Measurements from ENCODE around the gene FAT4.
A peak's percentile ranks its signal among the peaks of the same experiment; 100 is the strongest.

The FAT4 gene

GRCh38 chr4:125314676-125315575, at the start of gene FAT4:
Gene FAT4 (plus strand): TSS chr4:125314955. CDS start chr4:125316412, 1,457 bp downstream.
- peak; percentile 81 for DNase-seq (ENCODE audit: insufficient read length, low spot score)
- peak; percentile 90 for FAIRE-seq

GRCh38 chr4:125265846-125266245, 48.9 kb upstream of the FAT4 start:
- FAIRE-seq (no peak), DNase-seq (ENCODE audit: insufficient read length, low spot score) (no peak)

GRCh38 chr4:125266901-125267604, 47.7 kb upstream of the FAT4 start:
- FAIRE-seq, result no peak
- peak; percentile 20 for DNase-seq (ENCODE audit: insufficient read length, low spot score)

- DNase-seq (ENCODE audit: insufficient read length, low spot score) (no peak), FAIRE-seq (no peak)
These were observed 47.1 kb upstream of the FAT4 start for GRCh38 chr4:125267630-125268029.

- no peak for DNase-seq (ENCODE audit: insufficient read length, low spot score)
- FAIRE-seq, result no peak
These were observed 46.5 kb upstream of the FAT4 start for GRCh38 chr4:125268068-125268755.

- FAIRE-seq, result no peak
These were observed 37.9 kb upstream of the FAT4 start for GRCh38 chr4:125276811-125277210.

GRCh38 chr4:125277790-125278189, 37.0 kb upstream of the FAT4 start:
- no peak for FAIRE-seq

More at GRCh38 chr4:125276811-125277210, 37.9 kb upstream of the FAT4 start:
- DNase-seq (ENCODE audit: insufficient read length, low spot score), result no peak

GRCh38 chr4:125280892-125281403, 33.8 kb upstream of the FAT4 start:
- DNase-seq (ENCODE audit: insufficient read length, low spot score), result no peak
- no peak for FAIRE-seq

More at GRCh38 chr4:125277790-125278189, 37.0 kb upstream of the FAT4 start:
- no peak for DNase-seq (ENCODE audit: insufficient read length, low spot score)

GRCh38 chr4:125283707-125284279, 31.0 kb upstream of the FAT4 start:
- peak; percentile 12 for DNase-seq (ENCODE audit: insufficient read length, low spot score)
- FAIRE-seq, result no peak

GRCh38 chr4:125297116-125297515, 17.6 kb upstream of the FAT4 start:
- DNase-seq (ENCODE audit: insufficient read length, low spot score) (no peak), FAIRE-seq (no peak)

GRCh38 chr4:125303058-125303457, 11.7 kb upstream of the FAT4 start:
- DNase-seq (ENCODE audit: insufficient read length, low spot score), result no peak
- no peak for FAIRE-seq

GRCh38 chr4:125303821-125304220, 10.9 kb upstream of the FAT4 start:
- DNase-seq (ENCODE audit: insufficient read length, low spot score), result no peak
- FAIRE-seq, result no peak

GRCh38 chr4:125306112-125306511, 8.6 kb upstream of the FAT4 start:
- FAIRE-seq, result no peak
- DNase-seq (ENCODE audit: insufficient read length, low spot score), result no peak

GRCh38 chr4:125306533-125306932, 8.2 kb upstream of the FAT4 start:
- FAIRE-seq (no peak), DNase-seq (ENCODE audit: insufficient read length, low spot score) (no peak)

GRCh38 chr4:125311503-125311902, 3.3 kb upstream of the FAT4 start:
- DNase-seq (ENCODE audit: insufficient read length, low spot score) (no peak), FAIRE-seq (no peak)

GRCh38 chr4:125313497-125313896, 1.3 kb upstream of the FAT4 start:
- DNase-seq (ENCODE audit: insufficient read length, low spot score) (peak; percentile 57), FAIRE-seq (peak; percentile 38)

GRCh38 chr4:125313989-125314667, 627 bp upstream of the FAT4 start:
- FAIRE-seq, result no peak
- no peak for DNase-seq (ENCODE audit: insufficient read length, low spot score)

GRCh38 chr4:125315576-125316400, 1.0 kb downstream of the FAT4 start:
- DNase-seq (ENCODE audit: insufficient read length, low spot score) (peak; percentile 26), FAIRE-seq (no peak)

- FAIRE-seq (no peak), DNase-seq (ENCODE audit: insufficient read length, low spot score) (peak; percentile 14)
These were observed 1.6 kb downstream of the FAT4 start for GRCh38 chr4:125316401-125316790.

Data from HTR-8/SVneo (cell line).